Activated T-cell treated with anti-CD3 and anti-CD28 coated beads for 4 hours (primary cell): ENCODE results near the gene PTBP2.

Experiments used
- DNase-seq: peaks from one replicate; pipeline ENCODE4 v3.0.0-alpha.2; 2020

PTBP2 gene

GRCh38 chr1:96825231-96825630, 103.6 kb downstream of the PTBP2 start:
- DNase-seq: no peak

GRCh38 chr1:96825950-96826576, 104.5 kb downstream of the PTBP2 start:
- no peak for DNase-seq

DNA sequence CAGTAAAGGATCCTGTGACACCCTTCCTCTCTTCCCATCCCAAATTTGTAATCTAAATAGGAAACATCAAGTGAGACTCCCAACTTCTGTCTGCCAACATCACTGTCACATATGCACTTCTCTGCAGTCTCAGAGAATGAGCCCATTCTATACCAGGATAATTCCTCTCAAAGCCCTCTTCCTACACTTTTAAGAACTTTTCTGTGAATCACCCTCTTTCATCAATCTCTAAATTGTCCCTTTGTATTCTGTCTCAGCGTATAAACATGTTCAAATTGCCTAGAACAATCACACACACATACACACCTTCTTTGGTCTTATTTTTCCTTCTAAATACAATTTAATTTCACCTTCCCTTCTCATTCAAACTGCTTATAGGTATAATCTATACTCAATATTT, 111.8 kb downstream of the PTBP2 start:
- no peak for DNase-seq

GRCh38 chr1:96834986-96835385, 113.4 kb downstream of the PTBP2 start:
- no peak for DNase-seq

DNA sequence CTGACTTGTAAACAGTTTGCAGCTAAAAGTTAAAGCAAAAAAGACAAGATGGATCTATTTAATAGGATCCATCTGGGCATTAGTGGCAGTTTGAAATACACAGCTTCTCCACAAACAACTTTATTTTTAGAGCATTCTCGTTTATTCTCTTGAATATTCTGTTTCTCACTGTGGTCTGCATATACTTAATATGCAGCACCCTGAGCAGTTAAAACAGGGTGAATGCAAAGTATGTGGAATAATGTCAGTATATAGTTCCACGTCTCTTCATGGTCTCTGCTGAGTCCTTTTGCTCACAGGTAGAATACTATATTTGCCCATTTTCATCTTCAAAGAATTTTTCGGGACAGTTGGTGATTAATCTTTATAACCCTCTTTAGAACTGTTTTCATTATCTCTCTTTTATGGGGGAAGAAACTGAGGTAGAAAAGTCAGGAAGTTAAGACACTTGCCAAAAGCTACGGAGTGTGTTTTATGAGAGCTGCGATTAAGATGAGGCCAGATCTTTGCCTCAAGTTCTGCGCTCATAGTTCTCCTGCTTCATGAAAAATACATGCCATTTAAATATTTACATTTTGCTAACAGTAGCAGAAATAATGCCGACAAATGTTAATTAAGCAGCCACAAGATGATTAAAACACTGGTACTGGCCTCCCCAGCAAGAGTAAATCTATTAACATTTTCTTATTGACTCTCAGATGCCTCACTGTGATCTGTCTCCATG, 115.6 kb downstream of the PTBP2 start:
- DNase-seq: no peak

DNA sequence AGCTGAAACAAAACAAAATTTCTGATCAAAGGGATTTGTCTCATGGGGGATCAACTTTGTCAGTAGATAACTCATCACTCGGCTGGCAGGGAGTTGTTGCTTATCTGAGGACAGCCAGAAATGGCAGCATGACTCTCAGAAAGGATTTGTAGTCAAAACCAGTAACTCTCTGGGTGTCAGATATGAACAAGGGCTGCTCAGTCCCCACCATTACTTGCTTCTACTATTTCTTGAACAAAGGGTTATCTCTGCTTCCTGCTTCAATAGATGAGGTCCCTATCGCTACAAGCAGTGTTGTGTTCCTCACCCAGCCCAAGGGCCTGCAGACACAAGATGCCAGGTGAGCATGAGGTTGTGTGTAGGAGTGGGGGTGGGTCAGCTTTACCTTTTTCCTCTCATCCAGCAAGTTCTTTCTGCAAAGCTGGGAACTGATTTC, 116.2 kb downstream of the PTBP2 start:
- DNase-seq: no peak

GRCh38 chr1:96840396-96840795, 118.8 kb downstream of the PTBP2 start:
- DNase-seq: no peak

DNA sequence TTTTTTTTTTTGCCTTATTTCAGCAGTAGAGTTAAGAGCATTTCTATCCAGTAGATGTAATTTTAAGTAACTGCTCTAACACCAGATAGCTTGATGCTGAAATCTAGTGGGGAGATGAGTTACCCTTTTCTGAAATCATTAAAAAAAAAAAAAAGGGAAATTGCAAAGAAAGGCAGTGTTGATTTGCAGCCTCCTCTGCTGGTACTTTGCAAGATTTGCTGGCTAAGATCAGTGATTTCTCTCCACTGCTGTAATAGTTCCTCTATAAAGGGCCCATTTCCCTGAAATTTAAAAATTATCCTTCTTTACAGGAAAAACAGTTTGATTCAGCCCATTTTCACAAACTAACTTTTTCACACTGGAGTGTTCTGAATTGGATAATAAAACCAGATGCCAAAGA, 120.6 kb downstream of the PTBP2 start:
- no peak for DNase-seq

DNA sequence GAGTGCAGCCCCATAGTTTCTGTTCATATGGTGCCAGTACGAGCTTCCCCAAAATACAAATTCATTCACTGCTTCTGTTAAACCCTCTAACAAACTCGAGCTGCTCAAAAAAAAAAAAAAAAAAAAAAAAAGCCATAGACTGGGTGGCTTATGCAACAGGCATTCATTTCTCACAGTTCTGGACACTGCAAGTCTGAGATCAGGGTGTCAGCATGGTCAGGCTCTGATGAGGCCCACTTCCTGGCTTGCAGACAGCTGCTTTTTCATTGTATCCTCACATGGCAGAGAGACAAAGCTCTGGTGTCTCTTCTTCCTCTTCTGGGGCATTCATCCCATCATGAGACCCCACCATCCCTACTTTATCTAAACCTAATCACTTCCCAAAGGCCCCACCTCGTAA, 121.6 kb downstream of the PTBP2 start:
- no peak for DNase-seq

DNA sequence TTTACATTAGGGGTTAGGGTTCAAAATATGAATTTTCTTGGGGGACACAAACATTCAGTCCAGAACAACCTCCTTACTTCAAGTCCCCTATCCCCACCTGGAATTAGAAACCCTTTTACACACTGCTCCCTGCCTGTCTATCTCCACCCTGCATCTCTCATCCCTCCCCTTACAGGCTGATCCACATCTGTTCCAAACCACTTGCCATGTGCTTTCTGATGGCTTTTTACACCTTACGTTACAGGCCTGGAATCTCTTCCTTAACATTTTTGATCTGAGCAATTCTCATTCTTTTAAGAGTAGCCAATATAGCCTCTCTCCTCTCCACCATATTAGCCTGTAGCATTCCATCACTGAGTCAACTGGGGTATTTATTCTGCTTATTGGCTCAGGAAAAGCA, 122.0 kb downstream of the PTBP2 start:
- no peak for DNase-seq

GRCh38 chr1:96845464-96845863, 123.9 kb downstream of the PTBP2 start:
- DNase-seq: no peak

GRCh38 chr1:96861836-96862235, 140.3 kb downstream of the PTBP2 start:
- DNase-seq: no peak

DNA sequence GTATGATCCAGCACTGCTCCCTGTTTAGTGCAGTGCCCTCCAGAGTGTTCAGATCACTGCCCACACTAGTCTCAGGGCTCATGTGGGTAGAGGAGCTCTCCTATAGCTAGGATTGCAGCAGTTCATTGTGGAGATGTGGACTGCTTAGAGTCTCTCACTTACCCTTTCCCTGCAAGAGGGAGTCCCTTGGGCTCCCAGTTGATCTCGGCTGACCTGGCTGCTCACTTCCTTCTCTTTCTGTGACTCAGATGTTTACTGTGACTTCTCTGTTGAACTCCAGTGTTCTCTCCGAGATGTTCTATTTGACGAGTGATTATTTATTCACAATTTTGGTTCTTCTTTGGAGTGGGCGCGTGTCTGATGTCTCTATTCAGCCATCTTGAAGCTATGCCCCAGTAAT, 141.9 kb downstream of the PTBP2 start:
- DNase-seq: no peak
